ENCODE measurements around the gene AATK.
"Not testable (repeated sequence)": the region's sequence is repeated elsewhere in the genome, so short reads cannot be mapped to it uniquely, and the experiment has no call there.

The AATK gene

DNA sequence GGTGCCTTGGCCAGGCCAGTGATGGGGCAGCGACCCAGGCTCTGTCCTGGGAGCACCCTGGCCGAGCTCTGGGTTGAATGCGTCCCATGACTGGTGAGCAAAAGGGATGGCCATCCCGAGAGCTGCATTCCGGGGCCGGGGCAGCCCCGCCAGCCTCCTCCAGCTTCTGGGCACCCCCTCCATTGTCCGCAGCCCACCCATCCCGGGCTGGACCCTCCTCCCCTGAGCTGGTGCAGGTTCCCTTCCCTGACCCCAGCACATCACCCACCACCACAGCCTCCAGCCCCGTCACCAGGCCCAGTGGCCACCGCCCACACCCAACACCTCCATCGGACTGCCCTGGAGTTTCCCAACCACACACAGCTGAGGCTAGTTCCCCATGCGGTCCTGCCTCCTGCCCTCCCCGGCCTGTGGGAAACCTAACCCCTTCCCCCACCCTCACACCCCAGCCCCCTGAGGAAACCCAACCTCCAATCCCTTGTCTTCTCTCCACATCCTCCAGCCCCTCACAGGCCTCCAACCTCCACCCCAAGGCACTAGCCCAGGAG, 17.0 kb downstream of the AATK start:
- WGBS = 89% methylated on average over 13 of the region's 14 CpGs

GRCh38 chr17:81148571-81148970, 17.4 kb downstream of the AATK start:
- DNase-seq = no peak

More for the DNA sequence above, 17.0 kb downstream of the AATK start:
- H3K18ac ChIP-seq (ENCODE audit: low read depth in 1 of 2, low read length in 2 of 2) = no peak overlapping the region
- no peak overlapping the region for H4K8ac ChIP-seq (ENCODE audit: low read length)
- no peaks in the 10 kb centered on the region for H3K9me3 ChIP-seq (ENCODE audit: control insufficient read depth, low read length)
- peak overlapping the region; percentile 47 for H4K91ac ChIP-seq (ENCODE audit: low read length)
- no peaks in the 10 kb centered on the region for H3K79me1 ChIP-seq (replicated peaks; ENCODE audit: low read length, poor library complexity, severe bottlenecking)
- H3K27me3 ChIP-seq (ENCODE audit: control insufficient read depth in 1 of 2, insufficient read depth in 1 of 2, low read length in 2 of 2) = peaks cover 32 to 55% of the 10 kb centered on the region in 2 experiments
- no peak overlapping the region for H3K4me2 ChIP-seq (ENCODE audit: low read length, poor library complexity, severe bottlenecking)
- DNase-seq = no peak
- no peak overlapping the region for H3K14ac ChIP-seq (ENCODE audit: low read length in 2 of 2)
- no peak overlapping the region for H2BK15ac ChIP-seq (ENCODE audit: low read depth, poor library complexity, severe bottlenecking)
- no peak overlapping the region for H2BK12ac ChIP-seq (ENCODE audit: low read length in 2 of 2)
- H3K4me3 ChIP-seq (ENCODE audit: insufficient read depth in 1 of 2, low read depth in 1 of 2, low read length in 2 of 2) = no peak overlapping the region
- H3K36me3 ChIP-seq (ENCODE audit: control insufficient read depth in 1 of 2, insufficient read depth in 2 of 2, low read depth in 1 of 2, low read length in 2 of 2) = no peaks in the 10 kb centered on the region
- no peak overlapping the region for H2AK5ac ChIP-seq (ENCODE audit: low read length, severe bottlenecking)
- H3K23ac ChIP-seq (ENCODE audit: low read length in 2 of 2) = no peak overlapping the region
- H2AFZ ChIP-seq (ENCODE audit: low read depth, low read length) = no peak overlapping the region
- H3K9ac ChIP-seq (ENCODE audit: low read length) = no peak overlapping the region
- H2BK5ac ChIP-seq (ENCODE audit: low read depth, low read length, poor library complexity, severe bottlenecking) = no peak overlapping the region
- H3K4me1 ChIP-seq (ENCODE audit: control insufficient read depth, insufficient read depth, low read depth, low read length) = peaks cover 2% of the 10 kb centered on the region
- H2BK120ac ChIP-seq (ENCODE audit: low read depth, low read length) = no peak overlapping the region
- H3K27ac ChIP-seq (ENCODE audit: low read length, poor library complexity, severe bottlenecking) = no peak overlapping the region
- H3K4ac ChIP-seq (ENCODE audit: low read depth in 1 of 2, low read length in 2 of 2) = no peak overlapping the region

DNA sequence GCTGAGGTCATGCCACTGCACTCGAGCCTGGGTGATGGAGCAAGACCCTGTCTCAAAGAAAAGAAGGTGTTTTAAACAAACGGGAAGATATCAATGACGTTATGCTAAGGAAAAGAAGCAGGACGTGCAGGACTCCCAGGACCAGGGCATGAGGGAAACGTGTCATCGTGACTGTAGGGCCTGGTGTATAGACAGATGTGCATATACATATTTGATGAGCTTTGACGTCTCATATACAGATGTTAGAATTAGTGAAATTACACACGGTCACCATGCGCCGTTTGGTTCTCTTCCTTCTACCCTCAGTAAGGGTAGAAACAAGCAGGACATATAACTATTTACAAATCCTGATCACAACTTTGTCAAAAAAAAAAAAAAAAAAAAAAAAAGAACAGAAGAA, 18.3 kb downstream of the AATK start:
- Histone ChIP-seq H3K27ac (ENCODE audit: low read length, poor library complexity, severe bottlenecking) (no peak overlapping the region), H3K4me1 (ENCODE audit: control insufficient read depth, insufficient read depth, low read depth, low read length) (peaks cover 8% of the 10 kb centered on the region), H4K8ac (ENCODE audit: low read length) (no peak overlapping the region), H3K18ac (ENCODE audit: low read depth in 1 of 2, low read length in 2 of 2) (no peak overlapping the region), H2AFZ (ENCODE audit: low read depth, low read length) (no peak overlapping the region), H3K36me3 (ENCODE audit: control insufficient read depth in 1 of 2, insufficient read depth in 2 of 2, low read depth in 1 of 2, low read length in 2 of 2) (no peaks in the 10 kb centered on the region), H2BK12ac (ENCODE audit: low read length in 2 of 2) (no peak overlapping the region), H2AK5ac (ENCODE audit: low read length, severe bottlenecking) (no peak overlapping the region), H3K9ac (ENCODE audit: low read length) (no peak overlapping the region), H3K14ac (ENCODE audit: low read length in 2 of 2) (no peak overlapping the region), H3K79me1 (replicated peaks; ENCODE audit: low read length, poor library complexity, severe bottlenecking) (no peaks in the 10 kb centered on the region), H3K23ac (ENCODE audit: low read length in 2 of 2) (no peak overlapping the region), H2BK120ac (ENCODE audit: low read depth, low read length) (no peak overlapping the region), H3K4me2 (ENCODE audit: low read length, poor library complexity, severe bottlenecking) (no peak overlapping the region), H3K4me3 (ENCODE audit: insufficient read depth in 1 of 2, low read depth in 1 of 2, low read length in 2 of 2) (no peak overlapping the region), H2BK15ac (ENCODE audit: low read depth, poor library complexity, severe bottlenecking) (no peak overlapping the region), H3K27me3 (ENCODE audit: control insufficient read depth in 1 of 2, insufficient read depth in 1 of 2, low read length in 2 of 2) (peaks cover 35 to 60% of the 10 kb centered on the region in 2 experiments), H4K91ac (ENCODE audit: low read length) (no peak overlapping the region), H3K9me3 (ENCODE audit: control insufficient read depth, low read length) (no peaks in the 10 kb centered on the region), H3K4ac (ENCODE audit: low read depth in 1 of 2, low read length in 2 of 2) (no peak overlapping the region), H2BK5ac (ENCODE audit: low read depth, low read length, poor library complexity, severe bottlenecking) (no peak overlapping the region)
- no peak for DNase-seq
- WGBS = 77% methylated on average over 6 of the region's 10 CpGs

More at GRCh38 chr17:81148571-81148970, 17.4 kb downstream of the AATK start:
- Histone ChIP-seq H3K9me3 (ENCODE audit: control insufficient read depth, low read length) (no peaks in the 10 kb centered on the region), H3K23ac (ENCODE audit: low read length in 2 of 2) (no peak overlapping the region), H3K27ac (ENCODE audit: low read length, poor library complexity, severe bottlenecking) (no peak overlapping the region), H3K9ac (ENCODE audit: low read length) (no peak overlapping the region), H3K4me2 (ENCODE audit: low read length, poor library complexity, severe bottlenecking) (no peak overlapping the region), H2AFZ (ENCODE audit: low read depth, low read length) (no peak overlapping the region), H3K27me3 (ENCODE audit: control insufficient read depth in 1 of 2, insufficient read depth in 1 of 2, low read length in 2 of 2) (peaks cover 35 to 59% of the 10 kb centered on the region in 2 experiments), H3K14ac (ENCODE audit: low read length in 2 of 2) (no peak overlapping the region), H3K4me3 (ENCODE audit: insufficient read depth in 1 of 2, low read depth in 1 of 2, low read length in 2 of 2) (no peak overlapping the region), H3K79me1 (replicated peaks; ENCODE audit: low read length, poor library complexity, severe bottlenecking) (no peaks in the 10 kb centered on the region), H2BK15ac (ENCODE audit: low read depth, poor library complexity, severe bottlenecking) (no peak overlapping the region), H2BK12ac (ENCODE audit: low read length in 2 of 2) (no peak overlapping the region), H3K18ac (ENCODE audit: low read depth in 1 of 2, low read length in 2 of 2) (no peak overlapping the region), H3K4me1 (ENCODE audit: control insufficient read depth, insufficient read depth, low read depth, low read length) (peaks cover 4% of the 10 kb centered on the region), H2AK5ac (ENCODE audit: low read length, severe bottlenecking) (no peak overlapping the region), H3K4ac (ENCODE audit: low read depth in 1 of 2, low read length in 2 of 2) (no peak overlapping the region), H4K8ac (ENCODE audit: low read length) (no peak overlapping the region), H4K91ac (ENCODE audit: low read length) (no peak overlapping the region), H2BK5ac (ENCODE audit: low read depth, low read length, poor library complexity, severe bottlenecking) (no peak overlapping the region), H2BK120ac (ENCODE audit: low read depth, low read length) (no peak overlapping the region), H3K36me3 (ENCODE audit: control insufficient read depth in 1 of 2, insufficient read depth in 2 of 2, low read depth in 1 of 2, low read length in 2 of 2) (no peaks in the 10 kb centered on the region)
- 88% methylated on average over 13 of the region's 15 CpGs for WGBS

DNA sequence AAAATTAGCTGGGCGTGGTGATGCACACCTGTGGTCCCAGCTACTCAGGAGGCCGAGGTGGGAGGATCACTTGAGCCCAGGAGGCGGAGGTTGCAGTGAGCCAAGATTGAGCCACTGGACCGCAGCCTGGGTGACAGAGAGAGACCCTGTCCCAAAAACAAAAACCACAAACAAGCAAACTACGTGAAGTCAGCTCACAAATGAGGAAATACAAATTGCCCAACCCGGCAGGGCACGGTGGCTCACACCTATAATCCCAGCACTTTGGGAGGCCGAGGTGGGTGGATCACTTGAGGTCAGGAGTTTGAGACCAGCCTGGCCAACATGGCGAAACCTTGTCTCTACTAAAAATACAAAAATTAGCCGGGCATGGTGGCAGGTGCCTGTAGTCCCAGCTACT, 19.8 kb downstream of the AATK start:
- H3K27ac ChIP-seq (ENCODE audit: low read length, poor library complexity, severe bottlenecking); H3K4me3 ChIP-seq (ENCODE audit: insufficient read depth in 1 of 2, low read depth in 1 of 2, low read length in 2 of 2); DNase-seq; H3K23ac ChIP-seq (ENCODE audit: low read length in 2 of 2); H4K91ac ChIP-seq (ENCODE audit: low read length); H3K14ac ChIP-seq (ENCODE audit: low read length in 2 of 2); H4K8ac ChIP-seq (ENCODE audit: low read length); H3K79me1 ChIP-seq (replicated peaks; ENCODE audit: low read length, poor library complexity, severe bottlenecking); H3K36me3 ChIP-seq (ENCODE audit: control insufficient read depth in 1 of 2, insufficient read depth in 2 of 2, low read depth in 1 of 2, low read length in 2 of 2); H2BK120ac ChIP-seq (ENCODE audit: low read depth, low read length); H2AK5ac ChIP-seq (ENCODE audit: low read length, severe bottlenecking); H2BK12ac ChIP-seq (ENCODE audit: low read length in 2 of 2); H3K4me2 ChIP-seq (ENCODE audit: low read length, poor library complexity, severe bottlenecking); H2AFZ ChIP-seq (ENCODE audit: low read depth, low read length); H3K9ac ChIP-seq (ENCODE audit: low read length); H3K4ac ChIP-seq (ENCODE audit: low read depth in 1 of 2, low read length in 2 of 2); H3K9me3 ChIP-seq (ENCODE audit: control insufficient read depth, low read length); H3K18ac ChIP-seq (ENCODE audit: low read depth in 1 of 2, low read length in 2 of 2); H2BK5ac ChIP-seq (ENCODE audit: low read depth, low read length, poor library complexity, severe bottlenecking); H2BK15ac ChIP-seq (ENCODE audit: low read depth, poor library complexity, severe bottlenecking): not testable (repeated sequence)
- WGBS = 89% methylated on average over 7 of the region's 10 CpGs
- Histone ChIP-seq H3K27me3 (ENCODE audit: control insufficient read depth in 1 of 2, insufficient read depth in 1 of 2, low read length in 2 of 2) (peaks cover 29 to 59% of the 10 kb centered on the region in 2 experiments), H3K4me1 (ENCODE audit: control insufficient read depth, insufficient read depth, low read depth, low read length) (peaks cover 12% of the 10 kb centered on the region)

Measured in mesenchymal stem cell (in vitro differentiated cells and primary cell).